GM12872 (cell line): Measurements from ENCODE around the gene FNBP1.

Experiments used
- TF ChIP-seq, protein P1 (sequence below): IDR thresholded peaks from 3 replicates; pipeline ENCODE4 v1.5.1; 2011; ENCODE audit warnings: low read depth, mild to moderate bottlenecking, low read length, moderate library complexity; ENCODE audit not compliant: insufficient read depth

Gene FNBP1

DNA sequence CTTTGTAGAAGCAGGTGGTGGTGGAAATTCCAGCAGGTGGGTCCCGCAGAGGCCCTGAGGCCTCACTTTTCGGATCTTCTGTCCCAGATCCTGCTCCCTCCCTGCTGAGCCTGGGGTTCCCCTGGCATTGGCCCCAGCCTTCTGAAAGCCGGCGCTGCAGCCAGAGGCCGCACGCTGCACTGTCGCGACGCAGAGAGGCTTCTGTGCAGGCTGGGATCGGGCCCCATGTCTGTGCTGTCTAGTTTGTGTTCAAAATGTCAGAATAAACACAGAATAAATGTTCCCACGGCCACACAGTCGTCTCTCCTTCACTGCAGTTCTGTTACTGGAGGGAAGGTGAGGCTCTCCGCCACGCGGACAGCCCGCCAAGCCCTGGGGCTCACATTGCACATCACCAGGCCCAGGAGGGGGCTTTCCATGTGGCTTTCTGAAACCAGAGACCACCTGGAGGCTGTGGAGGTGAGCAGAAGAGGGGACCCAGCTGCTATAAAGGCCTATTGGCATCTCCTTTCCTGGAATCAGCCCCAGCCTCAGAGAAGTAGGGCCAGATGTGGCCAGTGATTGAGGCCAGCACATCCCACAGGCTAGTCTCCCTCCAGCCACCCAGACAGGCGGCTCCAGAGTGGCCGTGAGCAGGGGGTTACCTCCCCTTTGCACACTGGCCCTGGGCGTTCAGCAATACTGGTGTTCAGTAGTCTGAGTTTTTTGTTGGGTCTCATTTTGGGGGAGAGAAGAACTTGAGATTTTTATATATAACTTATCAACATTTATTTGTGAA is 161.3 kb downstream of the FNBP1 start:
- TF ChIP-seq, protein P1, sequence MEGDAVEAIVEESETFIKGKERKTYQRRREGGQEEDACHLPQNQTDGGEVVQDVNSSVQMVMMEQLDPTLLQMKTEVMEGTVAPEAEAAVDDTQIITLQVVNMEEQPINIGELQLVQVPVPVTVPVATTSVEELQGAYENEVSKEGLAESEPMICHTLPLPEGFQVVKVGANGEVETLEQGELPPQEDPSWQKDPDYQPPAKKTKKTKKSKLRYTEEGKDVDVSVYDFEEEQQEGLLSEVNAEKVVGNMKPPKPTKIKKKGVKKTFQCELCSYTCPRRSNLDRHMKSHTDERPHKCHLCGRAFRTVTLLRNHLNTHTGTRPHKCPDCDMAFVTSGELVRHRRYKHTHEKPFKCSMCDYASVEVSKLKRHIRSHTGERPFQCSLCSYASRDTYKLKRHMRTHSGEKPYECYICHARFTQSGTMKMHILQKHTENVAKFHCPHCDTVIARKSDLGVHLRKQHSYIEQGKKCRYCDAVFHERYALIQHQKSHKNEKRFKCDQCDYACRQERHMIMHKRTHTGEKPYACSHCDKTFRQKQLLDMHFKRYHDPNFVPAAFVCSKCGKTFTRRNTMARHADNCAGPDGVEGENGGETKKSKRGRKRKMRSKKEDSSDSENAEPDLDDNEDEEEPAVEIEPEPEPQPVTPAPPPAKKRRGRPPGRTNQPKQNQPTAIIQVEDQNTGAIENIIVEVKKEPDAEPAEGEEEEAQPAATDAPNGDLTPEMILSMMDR = no peak

DNA sequence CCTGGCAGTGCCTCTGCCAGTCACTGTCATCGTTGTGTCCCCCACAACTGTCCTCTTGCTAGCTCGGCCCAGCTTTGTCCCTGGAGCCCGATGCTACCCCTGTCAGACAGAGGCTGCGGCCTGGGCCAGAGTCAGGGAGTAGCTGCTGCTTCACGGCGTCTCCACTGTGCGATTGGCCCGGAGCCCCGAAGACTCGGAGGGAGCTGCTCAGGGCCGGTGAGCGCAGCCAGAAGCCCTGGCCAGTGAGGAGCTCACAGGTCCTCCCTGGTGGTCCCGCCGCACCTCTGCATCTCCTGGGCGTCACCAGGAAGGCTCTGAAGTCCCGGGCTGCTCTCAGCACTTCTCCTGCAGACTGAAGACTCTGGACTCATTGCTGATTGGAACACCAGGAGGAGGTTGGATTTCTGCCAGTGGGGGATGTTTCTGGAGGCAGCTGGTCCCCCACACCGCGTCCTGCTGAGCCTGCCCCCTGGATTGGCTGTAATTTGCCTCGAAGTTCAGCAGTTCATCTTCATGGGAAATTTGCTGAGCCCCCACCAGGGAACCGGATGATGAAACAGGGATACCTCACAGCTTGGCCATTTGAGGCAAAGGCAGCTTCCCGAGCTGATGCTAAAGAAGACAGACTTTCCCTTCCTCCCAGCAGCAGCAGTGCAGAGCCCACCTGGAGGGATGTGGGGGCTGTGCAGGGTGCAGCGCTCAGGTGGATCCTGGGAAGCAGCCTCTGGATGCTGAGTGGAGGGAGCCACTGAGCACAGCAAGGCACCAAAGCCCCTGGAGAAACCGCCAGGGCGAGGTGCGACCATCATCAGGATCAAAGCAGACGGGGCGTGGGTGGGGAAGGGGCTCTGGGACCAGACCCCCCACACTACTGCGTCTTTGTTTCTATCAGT is 162.1 kb downstream of the FNBP1 start:
- TF ChIP-seq, protein P1 = no peak

DNA sequence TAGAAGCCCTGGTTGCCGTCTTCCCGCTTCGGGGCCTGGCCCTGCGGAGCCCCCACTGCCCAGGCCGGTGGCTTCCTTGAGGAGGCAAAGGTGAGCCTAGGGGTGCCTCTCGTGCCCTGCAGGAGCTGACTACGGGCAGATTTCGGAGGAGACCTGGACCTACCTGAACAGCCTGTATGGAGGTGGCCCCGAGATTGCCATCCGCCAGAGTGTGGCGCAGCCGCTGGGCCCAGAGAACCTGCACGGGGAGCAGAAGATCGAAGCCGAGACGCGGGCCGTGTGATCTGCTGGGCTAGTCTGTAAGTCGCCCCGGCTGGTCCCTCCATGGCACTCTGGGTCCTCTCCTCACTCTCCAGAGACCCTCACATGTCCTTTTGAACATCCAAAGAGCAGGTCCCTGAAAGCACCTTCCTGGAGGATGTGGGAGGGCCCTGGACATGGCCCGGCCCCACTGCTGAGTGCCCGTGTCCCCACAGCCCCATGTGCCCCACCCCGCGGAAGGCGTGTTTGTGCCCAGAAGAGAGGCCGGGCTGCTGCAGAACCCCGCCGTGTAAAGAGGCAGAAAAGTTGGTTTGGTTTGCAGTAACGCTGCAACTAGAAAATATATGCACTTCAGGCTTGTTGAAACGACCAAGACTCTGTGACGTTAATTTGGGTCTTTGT is 162.9 kb downstream of the FNBP1 start:
- TF ChIP-seq, protein P1 = no peak

DNA sequence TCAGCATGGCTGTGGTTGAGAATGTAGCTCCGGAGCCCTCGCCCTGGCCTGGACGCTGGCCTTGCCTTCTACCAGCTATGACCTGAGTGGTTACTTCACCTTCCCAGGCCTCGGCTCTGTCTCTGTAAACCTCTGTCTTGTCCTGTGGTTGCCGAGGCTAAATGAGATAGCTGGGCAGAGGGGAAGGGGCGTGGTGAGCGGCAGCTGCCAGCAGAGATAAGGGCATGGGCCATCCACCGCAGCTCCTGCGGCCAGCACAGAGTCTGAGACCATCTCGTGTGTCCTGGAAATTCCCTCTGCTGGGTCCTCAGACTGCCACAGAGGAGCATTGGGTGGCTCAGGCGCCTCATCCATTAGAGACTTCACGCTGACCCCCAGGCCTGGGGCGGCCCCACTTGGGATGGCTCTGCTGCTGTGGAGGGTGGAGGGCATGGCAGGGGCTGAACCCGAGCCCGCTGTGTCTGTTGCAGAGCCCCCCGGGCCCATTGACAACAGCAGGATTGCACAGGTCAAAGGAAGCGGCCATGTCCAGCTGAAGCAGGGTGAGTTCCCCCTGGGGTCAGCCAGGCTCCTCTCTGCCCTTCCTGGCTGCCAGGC is 163.8 kb downstream of the FNBP1 start:
- TF ChIP-seq, protein P1 = no peak

DNA sequence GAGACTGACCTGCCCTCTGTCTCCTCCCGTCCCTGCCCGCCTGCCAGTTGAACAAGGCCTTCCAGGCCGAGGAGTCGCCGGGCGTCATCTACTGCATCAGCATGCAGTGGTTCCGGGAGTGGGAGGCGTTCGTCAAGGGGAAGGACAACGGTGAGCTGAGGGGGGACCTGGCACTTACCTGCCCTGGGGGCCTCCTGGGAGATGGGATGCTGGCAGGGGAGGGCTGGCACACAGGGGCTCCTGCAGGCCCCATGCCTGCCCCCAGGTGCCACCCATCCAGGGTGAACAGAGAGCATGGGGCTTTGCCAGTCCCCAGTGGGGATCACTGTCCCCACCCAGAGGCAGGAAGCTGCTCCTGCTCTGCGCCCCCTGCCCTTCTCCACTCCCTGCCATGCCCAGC is 164.7 kb downstream of the FNBP1 start:
- TF ChIP-seq, protein P1 = no peak

DNA sequence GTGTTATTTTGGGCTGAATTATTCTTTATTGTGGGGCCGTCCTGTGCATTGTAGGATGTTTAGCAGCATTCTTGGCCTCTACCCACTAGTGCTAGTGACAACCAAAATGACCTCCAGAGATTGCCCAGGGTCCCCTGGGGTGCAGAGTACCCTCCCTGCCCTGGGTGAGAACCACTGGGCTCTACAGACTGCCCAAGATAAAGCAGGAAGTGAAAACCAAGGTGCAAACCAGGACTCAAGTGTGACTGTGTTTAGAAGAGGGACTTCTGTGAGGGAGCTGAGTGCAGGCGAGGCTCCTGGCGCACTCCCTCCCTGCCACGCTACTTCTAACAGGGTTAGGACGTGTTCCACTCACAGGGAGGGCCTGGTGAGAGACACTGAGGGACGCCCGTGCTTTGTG is 166.2 kb downstream of the FNBP1 start:
- TF ChIP-seq, protein P1 = no peak
